AG09309 (cell line): Measurements from ENCODE around the gene KCNV2.

Experiments
- DNase-seq: peaks from one replicate; pipeline ENCODE4 v3.0.0-alpha.2; 2010; ENCODE audit warnings: low read depth
- H3K4me3 ChIP-seq: 2 replicates; pipeline ENCODE4 v1.5.1; 2011; ENCODE audit warnings: mild to moderate bottlenecking, low read depth, low read length, moderate library complexity; ENCODE audit not compliant: control insufficient read depth
- CTCF ChIP-seq: IDR thresholded peaks from 2 replicates; pipeline ENCODE4 v1.5.1; 2011; ENCODE audit warnings: mild to moderate bottlenecking, low read depth, low read length, inconsistent platforms; ENCODE audit not compliant: insufficient read depth, control insufficient read depth; ENCODE audit errors: missing control alignments

Gene KCNV2

GRCh38 chr9:2679011-2679410 lies 38.3 kb upstream of the KCNV2 start:
- TF ChIP-seq CTCF: no peak
- DNase-seq: no peak

GRCh38 chr9:2681981-2682380 lies 35.3 kb upstream of the KCNV2 start:
- TF ChIP-seq CTCF: no peak
- no peak overlapping the region for H3K4me3 ChIP-seq
- no peak for DNase-seq

More at GRCh38 chr9:2679011-2679410, 38.3 kb upstream of the KCNV2 start:
- H3K4me3 ChIP-seq: no peak overlapping the region

GRCh38 chr9:2686911-2687310 lies 30.4 kb upstream of the KCNV2 start:
- H3K4me3 ChIP-seq: no peak overlapping the region
- no peak for TF ChIP-seq CTCF
- no peak for DNase-seq

- TF ChIP-seq CTCF: no peak
- no peak overlapping the region for H3K4me3 ChIP-seq
Observed at GRCh38 chr9:2688636-2689035, 28.7 kb upstream of the KCNV2 start.

GRCh38 chr9:2691212-2691611 lies 26.1 kb upstream of the KCNV2 start:
- no peak overlapping the region for H3K4me3 ChIP-seq
- no peak for DNase-seq
- TF ChIP-seq CTCF: no peak

More at GRCh38 chr9:2688636-2689035, 28.7 kb upstream of the KCNV2 start:
- DNase-seq: no peak

- no peak for DNase-seq
- no peak overlapping the region for H3K4me3 ChIP-seq
- no peak for TF ChIP-seq CTCF
Observed at GRCh38 chr9:2691626-2692025, 25.7 kb upstream of the KCNV2 start.

- TF ChIP-seq CTCF: no peak
- H3K4me3 ChIP-seq: no peak overlapping the region
- DNase-seq: no peak
Observed at GRCh38 chr9:2693056-2693455, 24.3 kb upstream of the KCNV2 start.
